ENCODE measurements around the gene TSFM.
"Not testable (repeated sequence)": the region's sequence is repeated elsewhere in the genome, so short reads cannot be mapped to it uniquely, and the experiment has no call there.

TSFM gene

GRCh38 chr12:57816001-57816854 is 33.6 kb downstream of the TSFM start:
- no peak for DNase-seq

DNA sequence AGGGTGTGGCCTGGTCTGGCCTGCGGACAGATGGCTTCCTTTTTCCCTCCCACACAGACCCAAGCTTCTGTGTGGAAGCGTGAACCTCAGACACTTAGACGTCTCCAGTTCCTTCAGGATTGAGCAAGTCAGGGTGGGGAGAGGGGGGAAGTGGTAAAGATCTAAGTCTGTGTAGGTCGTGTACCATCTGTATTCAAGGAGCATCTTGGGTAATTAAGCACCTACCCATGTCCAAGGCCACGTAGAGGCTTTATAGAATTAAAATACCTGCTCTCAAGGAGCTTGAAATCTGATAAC is 34.2 kb downstream of the TSFM start:
- DNase-seq, result no peak

DNA sequence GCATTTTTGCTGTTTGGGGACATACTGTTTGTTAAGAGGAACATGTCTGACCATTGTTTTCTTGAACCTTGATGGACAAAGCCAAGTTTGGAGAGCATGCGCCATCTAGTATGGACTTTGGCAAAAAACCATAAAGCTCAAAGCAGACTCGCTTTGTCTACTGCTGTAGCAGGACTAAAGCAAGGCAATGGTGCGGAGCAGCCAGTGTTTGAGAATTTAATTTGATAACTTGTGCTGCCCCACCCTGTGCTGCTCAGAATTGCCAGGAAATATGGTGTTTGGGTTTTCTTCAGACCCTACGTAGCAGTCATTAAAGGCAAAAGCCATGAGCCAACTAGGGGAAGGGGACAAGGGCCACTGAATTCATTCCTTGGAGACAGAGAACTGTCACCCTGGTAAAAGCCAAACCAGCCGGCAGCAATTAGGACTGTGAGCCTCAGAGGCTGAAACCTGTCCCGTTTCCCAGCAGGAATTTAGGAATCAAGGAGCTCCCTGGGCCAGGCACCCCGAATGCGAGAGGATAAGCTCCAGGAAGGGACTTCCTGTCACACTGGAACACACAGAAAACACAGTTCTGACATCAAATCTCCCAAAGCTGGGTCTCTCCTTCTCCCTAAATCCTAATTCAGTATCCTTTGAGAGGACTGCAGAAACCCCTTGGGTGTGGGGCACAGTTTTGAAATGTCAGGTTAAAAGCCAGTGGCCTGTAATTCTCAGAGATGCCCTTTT is 34.8 kb downstream of the TSFM start:
- no peak for DNase-seq

GRCh38 chr12:57817990-57818331 is 35.4 kb downstream of the TSFM start:
- DNase-seq, result not testable (repeated sequence)

DNA sequence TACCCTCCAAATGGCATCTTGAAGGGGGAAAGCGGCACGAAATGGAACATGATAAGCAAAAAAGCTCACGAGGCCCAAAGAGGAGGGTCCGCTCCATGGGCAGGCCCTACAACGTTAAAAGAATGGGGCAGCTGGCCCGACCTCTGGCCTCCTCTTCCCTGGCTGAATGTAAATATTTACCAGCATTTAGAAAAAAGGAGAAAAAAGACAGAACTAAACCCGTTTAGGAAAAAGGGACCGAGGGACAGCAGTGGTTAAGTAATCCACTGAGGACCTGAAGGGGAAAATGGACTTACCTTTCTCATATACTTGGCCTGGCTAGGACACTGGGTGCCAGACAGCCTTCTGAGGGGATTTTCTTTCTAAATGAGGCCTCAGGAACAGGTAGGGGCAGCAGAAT is 37.5 kb downstream of the TSFM start:
- DNase-seq, result not testable (repeated sequence)

- not testable (repeated sequence) for DNase-seq
Measured at GRCh38 chr12:57821015-57821414, 38.4 kb downstream of the TSFM start.

GRCh38 chr12:57821474-57822214 is 39.1 kb downstream of the TSFM start:
- no peak for DNase-seq

DNA sequence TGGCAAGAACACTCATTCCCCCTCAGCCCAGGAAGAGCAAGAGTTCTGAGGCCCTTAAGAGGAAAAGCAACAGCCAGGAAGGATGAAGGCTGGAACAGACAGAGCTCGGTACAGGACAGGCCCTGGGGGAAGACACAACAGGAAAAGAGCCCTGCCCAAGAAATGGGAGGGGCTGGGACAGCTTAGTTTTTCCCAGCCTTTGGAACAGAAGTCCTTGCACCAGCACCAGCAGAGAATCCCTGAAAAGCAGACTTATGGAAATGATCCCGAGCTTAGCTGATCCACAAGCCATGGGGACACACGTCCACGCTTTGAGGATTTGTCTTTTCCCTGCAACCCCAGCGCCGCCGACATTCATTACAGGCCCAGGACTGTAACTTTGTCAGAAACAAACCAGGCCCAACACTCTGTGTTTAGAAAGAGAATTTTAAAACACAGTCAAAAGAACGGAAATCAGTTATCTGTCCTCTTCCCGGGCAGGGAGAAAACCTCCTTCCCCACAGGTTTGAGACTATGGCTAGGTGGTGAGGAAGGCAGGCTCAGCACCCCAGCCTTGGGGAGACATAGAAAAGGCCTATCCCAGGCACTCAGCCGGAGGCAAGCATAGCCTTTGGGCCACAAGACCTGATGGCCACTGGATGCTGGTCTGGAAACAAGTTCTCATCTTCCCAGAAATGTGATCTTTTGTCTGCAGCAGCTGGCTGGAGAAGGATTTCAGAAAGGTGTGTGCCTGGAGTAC is 40.0 kb downstream of the TSFM start:
- DNase-seq, result no peak

DNA sequence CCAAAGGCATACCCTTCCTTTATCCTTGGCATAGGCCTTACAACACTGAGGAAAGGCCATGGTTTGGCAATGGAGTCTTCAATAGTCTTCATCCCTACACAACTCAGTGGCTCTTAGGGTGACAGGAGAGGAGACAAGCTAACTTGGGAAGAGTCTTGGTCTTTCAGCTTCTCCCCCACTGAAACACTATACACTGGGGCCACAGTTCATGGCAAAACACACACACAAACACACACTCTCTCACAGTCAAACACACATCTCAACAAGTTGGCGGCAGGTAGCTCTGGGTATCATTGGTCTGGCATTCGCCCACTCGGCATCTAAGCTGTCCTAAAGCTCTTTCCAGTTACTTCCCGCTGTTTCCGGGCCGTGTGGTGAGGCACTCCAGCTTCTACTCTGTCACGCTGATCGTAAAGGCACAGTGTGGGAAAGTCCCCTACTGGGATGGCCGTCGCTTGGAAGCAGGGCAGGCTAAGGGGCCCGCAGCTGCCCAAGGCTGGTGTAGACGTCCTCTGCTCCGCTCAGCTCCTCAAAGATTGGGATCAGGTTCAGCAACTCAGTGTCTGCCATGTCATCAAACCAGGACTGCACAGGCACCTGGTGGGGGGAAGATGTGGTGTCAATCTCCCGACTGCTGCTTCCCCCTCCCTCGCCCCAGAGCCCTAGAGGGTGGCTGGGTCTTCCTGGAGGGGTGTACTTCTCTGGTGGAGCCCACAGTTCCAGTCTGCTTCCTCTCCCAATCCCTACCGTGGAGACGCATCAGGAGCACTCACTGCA is 40.7 kb downstream of the TSFM start:
- no peak for DNase-seq

- DNase-seq, result no peak
Measured at GRCh38 chr12:57823908-57824640, 41.5 kb downstream of the TSFM start.

DNA sequence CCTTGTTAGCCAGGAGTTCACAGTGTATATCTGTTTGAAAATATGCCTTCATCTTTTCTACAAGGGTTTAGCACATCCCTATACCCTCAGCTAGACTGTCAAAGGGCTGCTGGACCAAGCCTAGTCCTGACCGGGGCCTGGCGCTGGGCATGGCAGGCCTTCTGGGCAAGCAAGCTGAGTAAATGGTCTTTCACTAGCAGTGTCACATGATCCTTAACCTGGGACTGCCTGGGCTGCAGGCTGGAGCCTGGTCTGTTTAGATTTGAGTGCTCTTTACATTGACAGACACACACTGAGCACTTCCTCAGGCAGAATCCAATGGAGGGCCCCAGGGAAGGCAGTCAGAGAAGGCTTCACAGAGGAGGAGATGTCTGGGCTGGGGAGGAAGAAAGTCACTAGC is 42.9 kb downstream of the TSFM start:
- no peak for DNase-seq

GRCh38 chr12:57826400-57826799 is 43.8 kb downstream of the TSFM start:
- no peak for DNase-seq

DNA sequence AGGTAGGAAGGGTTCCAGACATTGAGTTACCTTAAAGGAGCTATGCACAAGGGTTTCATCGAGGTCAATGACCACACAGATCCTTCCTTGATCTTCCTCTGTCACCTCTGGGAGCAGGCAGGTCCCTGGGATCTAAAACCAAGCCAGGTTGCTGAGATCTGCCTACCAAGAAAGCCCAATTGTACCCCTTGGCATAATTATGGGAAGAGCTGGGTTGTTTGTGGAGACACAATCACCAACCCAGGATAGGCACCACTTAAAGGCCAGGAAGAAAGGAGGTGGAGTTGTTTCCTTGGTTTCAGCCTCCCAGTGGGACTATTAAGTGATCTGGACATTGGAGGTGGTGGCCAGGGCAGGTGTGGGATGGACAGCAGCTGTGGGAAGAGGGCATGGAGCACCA is 44.4 kb downstream of the TSFM start:
- DNase-seq, result no peak

GRCh38 chr12:57829025-57829777 is 46.6 kb downstream of the TSFM start:
- DNase-seq, result no peak

- DNase-seq, result no peak
Measured at GRCh38 chr12:57830393-57830792, 47.8 kb downstream of the TSFM start.

DNA sequence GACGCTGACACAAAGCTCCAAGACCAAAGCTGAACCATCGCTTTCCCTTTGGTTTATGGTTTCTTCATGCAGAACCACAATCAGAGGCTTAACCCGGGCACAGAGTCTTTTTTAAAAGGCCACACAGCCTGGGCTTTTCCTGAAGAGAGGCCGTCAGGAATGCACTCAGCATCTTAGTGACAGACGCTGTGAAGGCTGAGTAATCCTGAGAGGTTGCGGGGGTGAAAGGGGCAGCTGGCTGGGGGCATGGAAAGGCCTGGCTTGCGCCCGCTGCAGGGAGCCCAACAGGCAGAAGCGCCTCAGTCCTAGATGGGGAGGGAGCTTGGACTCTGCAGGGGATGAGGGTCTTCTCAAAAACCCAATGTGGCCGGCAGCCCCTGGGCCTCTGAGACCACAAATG is 50.4 kb downstream of the TSFM start:
- no peak for DNase-seq

GRCh38 chr12:57833672-57834071 is 51.1 kb downstream of the TSFM start:
- no peak for DNase-seq

GRCh38 chr12:57834086-57834876 is 51.7 kb downstream of the TSFM start:
- DNase-seq, result no peak

- no peak for DNase-seq
Measured at GRCh38 chr12:57835366-57836288, 53.0 kb downstream of the TSFM start.

Data from GOT3 (cell line).